ENCODE results near the gene LRP5.
"Not testable (repeated sequence)": the region's sequence is repeated elsewhere in the genome, so short reads cannot be mapped to it uniquely, and the experiment has no call there.

Gene LRP5

DNA sequence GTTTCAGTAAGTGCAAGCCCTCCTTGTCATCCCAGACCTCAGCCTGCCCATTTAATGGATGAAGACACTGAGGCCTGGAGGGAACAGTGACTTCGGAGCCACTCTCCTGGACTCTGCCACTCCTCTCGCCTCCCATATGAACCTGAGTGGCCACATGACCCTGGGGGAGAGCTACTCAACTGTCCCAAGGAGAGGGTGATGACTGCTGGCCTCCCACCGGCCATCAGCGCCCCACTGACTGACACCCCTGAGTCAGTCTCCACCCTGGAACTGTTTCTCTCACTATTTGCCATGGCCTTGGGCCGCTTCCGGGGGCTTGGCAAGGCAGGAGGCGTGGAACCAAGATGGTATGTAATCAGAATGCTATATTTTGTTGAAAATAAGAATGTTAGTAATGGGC lies 17.1 kb downstream of the LRP5 start:
- DNase-seq (ENCODE audit: low spot score), result no peak

DNA sequence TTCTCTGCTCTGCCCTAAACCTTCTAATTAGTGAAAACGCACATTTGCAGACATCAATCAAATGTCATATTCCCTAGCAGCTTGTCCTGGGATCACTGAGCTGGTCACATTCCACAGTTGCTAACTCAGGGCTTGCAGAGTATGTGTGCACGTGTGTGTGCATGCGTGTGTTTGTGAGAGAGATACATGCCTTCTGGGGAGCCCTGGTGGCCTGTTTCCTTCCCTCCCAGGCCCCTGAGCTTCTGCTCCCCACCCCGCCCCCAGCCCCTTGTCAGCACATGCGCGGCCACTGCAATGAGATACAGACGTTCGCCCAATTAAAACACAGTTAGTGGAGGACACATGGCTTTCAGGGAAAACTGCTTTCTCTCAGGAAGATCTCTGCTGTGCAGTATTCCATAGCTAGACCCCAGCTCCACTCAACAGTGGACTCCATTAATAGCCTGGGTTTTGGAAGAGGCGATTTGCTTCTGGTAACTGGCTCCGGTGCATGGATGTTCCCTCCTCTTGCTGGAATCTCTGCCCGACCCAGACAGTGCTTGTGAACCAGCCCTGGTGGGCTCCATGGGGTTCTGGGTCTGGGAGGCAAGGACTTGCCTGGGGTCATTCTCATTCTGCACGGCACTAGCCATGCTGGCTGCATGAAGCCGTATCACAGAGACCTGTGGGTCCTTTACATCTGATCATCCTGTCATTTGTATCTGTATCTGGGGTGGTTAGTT lies 17.7 kb downstream of the LRP5 start:
- no peak for DNase-seq (ENCODE audit: low spot score)

DNA sequence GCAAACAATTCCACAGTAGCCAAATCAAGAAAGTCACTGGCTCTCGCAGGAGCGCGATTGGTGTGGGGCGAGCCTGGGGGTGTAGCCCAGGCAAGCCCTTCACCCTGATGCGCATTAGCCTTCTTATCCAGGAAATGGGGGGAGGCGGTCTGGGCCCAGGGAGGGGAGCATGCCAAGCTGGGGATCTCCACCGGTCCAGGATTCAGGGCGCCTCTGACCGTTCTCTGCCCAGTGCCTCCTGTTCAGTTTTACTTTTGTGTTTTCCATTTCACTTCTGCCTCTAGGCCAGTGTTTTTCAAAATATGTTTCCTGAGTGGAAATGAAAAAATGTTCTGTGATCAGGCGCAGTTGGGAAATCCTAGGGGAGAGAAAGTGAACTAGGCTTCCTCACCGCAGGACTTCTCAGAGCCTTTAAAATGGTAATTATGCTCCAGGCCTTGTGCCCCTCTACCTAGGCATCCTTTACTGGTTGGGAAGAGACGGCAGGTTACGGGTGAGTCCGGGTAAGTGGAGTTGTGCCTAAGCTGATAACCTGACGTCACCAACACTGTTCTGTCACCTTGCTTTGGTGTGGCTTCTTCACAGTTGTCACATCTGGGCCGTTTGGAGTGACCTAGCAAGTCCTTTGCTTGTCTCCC lies 18.4 kb downstream of the LRP5 start:
- DNase-seq (ENCODE audit: low spot score), result no peak

DNA sequence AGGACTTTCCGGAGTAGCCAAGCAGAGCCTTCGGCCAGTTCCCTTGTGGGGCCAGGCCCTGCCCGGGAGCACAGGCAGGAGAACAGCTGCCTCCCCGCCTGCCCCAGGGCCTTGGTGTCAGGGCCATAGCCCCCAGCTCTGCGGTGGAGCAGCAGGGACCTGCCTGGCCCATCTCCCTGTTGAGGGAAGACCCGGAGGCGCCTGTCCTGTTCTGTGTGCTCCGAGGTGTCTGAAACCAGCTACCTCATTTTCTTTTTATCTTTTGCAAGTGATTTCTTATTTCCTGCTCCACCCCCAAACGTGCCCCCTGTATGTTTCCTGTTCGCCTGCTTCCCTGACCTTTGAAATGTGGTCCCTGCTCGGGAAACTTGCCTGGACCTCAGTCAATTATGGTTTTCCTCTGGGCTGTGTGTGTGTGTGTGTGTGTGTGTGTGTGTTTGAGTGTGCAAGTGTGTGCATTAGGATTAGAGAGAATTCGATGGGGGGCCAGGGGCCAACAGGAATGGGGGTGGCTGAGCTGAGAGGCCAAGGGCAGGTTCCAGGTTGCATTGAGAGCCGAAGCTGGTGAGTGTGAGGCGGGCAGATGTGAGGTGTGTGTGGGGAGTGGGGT lies 19.1 kb downstream of the LRP5 start:
- no peak for DNase-seq (ENCODE audit: low spot score)

DNA sequence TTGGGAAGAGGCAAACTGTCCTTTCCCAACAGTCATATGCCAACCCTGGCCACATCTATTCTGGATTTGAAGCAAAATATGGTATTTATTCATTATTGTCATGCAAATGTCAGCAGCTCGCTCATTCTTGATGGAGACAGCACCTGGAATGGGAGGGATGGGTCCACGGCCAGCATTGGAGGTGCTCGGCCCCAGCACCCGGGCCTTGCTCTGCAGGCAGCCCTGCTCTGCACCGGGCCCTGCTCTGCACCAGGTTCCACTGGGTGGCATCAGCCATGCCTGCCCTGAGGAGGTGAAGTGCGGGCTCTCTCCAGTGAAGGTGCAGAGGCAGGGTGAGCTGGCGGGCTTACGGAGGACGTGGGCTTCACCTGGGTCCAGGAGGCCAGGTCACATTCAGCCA lies 19.8 kb downstream of the LRP5 start:
- no peak for DNase-seq (ENCODE audit: low spot score)

DNA sequence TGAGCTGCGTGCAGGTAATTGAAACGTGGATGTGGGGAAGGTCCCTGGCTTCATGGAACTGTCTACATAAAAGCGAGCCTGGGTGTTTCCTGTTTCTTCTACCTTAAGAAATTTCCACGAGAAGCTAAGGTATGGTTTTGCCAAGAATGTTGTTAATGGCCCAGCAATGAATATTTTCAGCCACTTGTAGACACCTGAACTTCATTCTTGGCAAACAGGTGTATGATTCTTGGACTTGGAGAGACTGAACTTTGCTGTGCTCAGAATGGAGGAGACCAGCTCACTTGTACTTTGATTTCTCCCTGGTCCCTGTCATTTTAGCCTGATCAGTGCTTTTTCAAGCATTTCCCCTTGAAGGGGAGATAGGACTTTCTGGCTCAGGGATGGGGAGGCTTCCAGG lies 20.8 kb downstream of the LRP5 start:
- no peak for DNase-seq (ENCODE audit: low spot score)

DNA sequence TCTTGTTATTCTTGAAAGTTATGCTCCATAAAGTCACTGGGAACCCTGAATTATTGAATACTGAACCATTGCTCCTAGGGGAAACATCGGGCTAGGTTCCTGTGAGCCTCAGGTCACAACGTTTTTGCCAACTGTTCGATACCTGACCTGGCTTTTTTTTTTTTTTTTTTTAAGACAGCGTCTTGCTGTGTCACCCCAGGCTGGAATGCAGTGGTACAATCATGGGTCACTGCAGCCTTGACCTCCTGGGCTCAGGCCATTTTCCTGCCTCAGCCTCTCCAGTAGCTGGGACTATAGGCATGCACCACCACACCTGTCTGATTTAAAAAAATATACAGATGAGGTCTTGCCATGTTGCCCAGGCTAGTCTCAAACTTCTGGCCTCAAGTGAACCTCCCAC lies 22.5 kb downstream of the LRP5 start:
- DNase-seq (ENCODE audit: low spot score), result no peak

DNA sequence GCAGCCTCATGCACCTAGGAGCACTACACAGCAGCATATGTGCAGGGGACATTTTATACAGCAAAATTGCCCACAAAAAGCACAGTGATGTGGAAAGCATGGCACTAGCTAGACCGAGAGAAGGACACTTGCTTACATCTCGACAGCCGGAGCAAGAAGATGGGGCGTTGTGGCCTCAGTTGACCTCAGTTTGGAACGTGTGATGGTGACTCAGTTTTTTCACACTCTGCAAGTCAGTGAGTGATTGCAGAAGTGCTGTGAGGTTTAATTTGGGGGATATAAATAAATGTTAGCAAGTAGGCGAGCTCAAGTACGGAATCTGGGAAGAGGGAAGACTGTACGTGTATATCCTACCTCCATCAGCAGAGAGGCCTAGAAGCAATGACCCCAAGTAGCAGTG lies 23.3 kb downstream of the LRP5 start:
- no peak for DNase-seq (ENCODE audit: low spot score)

DNA sequence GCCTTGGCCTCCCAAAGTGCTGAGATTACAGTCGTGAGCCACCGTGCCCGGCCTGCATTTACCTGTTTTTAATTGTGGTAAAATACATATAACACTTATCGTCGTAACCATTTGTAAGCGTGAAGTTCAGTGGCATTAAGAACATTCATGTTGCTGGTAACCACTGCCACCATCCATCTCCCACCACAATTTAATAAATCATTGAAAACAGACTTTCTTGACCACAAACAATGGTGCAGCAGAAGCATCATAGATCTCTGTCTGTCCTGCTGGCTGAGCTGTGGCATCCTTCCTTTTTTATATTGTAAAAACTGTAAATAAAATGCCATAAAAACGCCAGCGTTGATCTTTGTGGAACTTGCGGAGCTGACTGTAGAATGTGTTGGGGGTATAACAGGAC lies 24.3 kb downstream of the LRP5 start:
- no peak for DNase-seq (ENCODE audit: low spot score)

DNA sequence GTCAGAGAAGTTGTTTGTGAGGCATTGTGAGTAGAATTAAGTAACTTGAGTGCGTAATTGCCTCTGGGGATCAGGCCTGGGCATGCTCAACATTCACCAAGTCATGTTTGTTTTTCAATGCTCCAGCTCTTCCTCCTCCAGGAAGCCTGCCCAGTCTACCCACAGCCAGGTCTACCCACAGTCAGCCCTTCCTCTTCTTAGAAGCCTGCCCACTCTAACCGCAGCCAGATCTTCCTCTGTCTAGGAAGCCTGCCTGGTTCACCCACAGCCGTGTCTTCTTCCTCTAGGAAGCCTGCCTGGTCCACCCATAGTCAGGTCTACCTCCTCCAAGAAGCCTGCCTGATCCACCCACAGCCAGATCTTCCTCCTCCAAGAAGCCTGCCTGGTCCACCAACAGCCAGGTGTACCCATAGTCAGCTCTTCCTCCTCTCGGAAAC lies 25.0 kb downstream of the LRP5 start:
- DNase-seq (ENCODE audit: low spot score), result no peak

DNA sequence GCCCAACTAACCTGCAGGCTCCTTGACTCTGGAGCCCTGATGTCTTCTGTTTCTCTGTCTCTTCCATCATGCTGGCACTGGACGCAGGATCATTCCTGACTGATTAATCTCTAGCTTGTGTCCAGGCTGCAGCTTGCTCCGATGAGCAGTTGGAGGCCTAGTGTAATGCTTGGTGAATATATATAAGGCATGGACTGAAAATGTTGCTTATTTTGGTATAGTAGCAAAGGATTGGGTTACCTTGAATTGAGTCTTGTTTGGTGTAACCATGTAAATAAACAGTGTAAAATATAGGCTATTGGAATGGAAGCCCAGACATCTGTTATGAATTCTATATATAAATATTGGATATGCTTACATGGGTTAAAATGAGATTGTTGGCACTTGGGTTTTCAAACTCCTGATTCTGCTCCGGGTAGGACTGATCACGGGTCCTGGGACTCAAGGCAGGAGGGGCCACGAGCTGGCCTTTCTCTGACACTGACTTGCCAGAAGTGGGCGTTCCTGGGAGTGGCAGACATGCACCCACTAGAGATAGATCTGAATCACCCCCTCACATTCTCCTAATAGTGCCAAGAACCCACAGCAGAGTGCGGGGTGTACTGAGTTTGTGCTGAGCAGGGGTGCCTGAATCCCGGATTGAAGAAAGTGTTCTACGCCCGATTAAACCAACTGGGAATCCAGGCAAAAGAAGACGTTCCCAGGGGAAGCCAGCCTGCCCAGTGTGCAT lies 25.8 kb downstream of the LRP5 start:
- DNase-seq (ENCODE audit: low spot score), result peak; percentile 66

DNA sequence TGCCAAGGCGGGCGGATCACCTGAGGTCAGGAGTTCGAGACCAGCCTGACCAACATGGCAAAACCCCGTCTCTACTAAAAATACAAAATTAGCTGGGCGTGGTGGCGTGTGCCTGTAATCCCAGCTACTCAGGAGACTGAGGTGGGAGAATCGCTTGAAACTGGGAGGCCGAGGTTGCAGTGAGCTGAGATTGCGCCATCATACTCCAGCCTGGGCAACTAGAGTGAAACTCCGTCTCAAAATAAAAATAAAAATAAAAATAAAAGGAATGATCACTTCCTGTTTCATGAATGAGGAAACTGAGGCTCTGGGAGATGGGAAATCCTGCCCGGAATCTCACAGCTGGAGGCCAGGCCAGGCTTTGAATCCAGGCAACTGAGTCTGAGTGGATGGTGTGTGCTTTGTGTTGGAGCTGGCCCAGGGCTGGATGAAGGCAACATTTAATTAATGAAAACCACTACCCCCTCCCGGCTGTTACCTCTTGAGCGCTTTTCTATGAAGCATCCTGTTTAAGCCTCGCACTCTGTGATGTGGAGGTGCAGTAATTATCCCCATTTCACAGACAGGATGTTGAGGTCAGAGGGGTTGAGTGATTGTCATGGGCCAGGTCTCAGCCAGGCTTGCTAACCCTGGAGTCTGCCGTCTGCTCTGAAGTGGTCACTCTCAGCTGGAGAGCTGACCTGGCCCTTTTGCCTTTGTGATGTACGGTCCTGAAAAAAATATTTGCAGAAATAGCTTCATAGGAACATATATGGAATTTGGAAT lies 27.8 kb downstream of the LRP5 start:
- no peak for DNase-seq (ENCODE audit: low spot score)

DNA sequence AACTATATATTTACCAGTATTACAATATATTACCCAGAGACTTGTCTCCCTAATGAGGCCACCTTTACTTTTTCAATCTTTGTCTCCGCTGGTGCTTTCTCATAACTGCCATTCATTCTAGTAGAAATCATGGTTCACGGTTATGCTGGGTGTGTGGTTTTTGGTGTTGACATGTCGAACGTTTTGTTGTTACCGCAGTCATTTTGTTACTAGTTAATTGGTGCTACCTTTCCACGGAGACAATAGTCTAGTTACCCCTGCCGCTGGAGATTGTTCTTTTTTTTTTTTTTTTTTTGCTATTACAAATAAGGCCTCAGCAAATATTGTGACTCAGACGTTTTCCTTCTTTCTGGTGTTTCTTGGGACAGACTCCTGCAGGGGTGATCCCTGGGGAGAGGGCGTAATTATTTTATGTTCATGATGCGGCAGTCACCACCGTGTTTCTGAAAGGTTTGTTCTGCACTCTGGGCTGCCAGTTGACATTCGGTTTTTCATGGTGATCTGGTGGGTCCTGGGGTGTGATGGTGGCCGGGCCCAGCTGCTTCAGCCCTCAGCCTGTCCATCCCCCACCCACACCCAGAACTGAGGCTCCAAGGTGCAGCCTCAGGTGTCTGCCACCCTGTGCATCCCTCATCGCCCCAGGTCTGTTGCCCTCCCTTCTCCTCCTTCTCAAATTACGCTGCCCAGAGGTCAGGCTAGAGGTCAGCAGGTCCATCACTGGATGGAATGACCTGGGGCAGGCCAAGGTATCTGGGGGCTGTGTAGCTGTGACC lies 28.6 kb downstream of the LRP5 start:
- DNase-seq (ENCODE audit: low spot score), result no peak

DNA sequence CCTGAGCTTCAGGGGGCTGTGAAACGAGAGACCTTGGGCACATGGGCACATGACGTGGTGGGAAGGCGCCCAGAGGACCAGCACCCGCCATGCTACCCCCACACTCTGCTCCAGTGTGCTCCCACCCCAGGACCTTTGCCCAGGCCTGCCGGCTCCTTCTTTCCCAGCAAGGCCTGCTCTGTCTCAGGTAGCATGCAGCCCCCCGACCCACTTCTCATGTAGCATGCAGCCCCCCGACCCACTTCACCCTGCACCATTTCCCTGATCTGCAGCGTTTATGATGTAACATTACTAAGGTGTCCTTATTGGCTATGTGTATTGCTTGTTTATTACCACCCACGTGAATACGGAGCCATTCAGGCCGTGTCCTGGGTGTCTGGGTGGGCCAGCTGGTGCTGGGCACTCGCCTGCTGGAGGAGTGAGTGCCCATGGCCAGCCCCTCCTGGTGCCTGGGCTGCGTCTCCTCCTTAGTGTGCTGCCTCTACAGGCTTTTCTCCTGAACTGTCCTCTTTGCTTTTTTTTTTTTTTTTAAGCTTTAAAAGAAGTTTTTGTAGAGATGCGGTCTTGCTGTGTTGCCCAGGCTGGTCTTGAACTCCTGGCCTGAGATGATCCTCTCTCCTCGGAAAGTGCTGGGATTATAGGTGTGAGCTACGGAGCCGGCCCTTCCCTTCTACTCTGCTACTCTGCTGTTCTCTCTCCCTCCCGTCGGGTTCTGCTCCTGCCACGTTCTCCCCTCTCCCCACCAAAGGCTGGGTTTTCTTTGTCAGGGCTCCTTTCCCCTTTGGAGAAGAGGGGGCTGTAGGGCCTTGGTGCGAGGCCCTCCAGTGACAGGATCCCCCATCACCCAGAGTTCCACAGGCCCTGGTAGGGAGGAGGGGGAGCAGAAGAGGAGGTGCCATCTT lies 29.4 kb downstream of the LRP5 start:
- DNase-seq (ENCODE audit: low spot score), result no peak

DNA sequence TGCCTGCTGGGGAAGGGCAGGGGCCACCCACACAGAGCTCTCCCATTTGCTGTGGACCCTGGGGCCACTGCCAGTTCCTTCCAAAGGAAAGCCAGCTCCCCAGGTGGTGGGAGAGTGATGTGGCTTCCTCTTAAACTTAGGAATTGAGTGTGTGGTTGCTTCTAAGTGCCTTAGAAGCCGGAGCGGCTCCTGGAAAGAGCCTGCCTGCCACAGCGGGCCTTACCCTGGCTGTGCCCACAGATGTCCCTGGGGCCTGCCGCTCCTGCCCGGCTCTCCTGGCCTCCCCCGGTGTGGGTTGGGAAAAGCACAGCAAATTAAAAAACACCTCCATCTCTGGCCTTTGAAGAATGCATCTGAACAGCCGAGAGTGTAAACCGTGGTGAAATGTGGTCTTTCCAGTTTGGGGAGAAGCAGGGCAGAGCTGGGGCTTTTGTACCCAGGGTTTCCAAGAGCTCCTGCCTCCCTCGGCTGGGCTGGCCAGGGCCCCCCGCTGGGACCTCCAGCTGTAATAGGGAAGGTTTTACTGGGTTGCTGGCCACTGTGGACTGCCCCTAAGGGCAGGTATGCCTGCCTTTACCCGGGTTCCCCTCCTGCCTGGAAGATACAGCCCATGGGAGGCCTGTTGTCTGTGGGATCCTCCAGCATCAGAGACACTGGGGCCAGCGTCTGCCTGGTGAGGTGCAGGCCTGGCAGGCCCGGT lies 30.2 kb downstream of the LRP5 start:
- DNase-seq (ENCODE audit: low spot score), result no peak

DNA sequence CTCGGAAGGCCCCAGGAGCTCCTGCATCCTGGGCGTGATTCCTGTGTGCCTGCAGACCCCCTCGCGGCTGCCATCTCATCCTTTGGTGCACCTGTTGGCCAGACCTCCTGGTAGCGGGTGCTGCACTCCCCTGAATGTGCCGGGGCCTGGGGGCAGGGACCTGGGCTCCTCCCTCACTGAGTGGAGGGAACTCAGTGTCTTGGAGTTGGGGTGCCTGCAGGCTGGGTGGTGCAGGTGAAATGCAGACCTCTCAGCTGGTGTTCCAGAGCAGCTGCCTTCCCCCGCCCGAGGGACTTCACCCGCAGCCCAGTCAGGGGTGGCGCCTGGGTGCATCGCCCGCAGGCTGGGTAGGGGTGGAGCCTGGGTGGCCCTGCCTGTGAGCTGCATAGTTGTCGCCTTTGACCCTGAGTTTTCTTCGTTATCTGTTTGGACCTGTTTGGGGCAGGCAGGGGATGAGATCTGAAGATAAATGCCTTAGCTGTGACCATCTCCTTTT lies 31.4 kb downstream of the LRP5 start:
- DNase-seq (ENCODE audit: low spot score), result no peak

DNA sequence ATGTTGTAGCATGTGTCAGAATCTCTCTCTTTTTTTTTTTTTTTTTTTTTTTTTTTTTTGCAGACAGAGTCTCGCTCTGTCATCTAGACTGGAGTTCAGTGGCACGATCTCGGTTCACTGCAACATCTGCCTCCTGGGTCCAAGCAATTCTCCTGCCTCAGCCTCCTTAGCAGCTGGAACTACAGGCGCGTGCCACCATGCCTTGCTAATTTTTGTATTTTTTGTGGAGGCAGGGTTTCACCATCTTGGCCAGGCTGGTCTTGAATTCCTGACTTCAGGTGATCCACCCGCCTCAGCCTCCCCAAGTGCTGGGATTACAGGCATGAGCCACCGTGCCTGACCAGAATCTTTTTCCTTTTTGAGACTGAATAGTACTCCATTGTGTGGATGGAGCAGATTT lies 32.4 kb downstream of the LRP5 start:
- not testable (repeated sequence) for DNase-seq (ENCODE audit: low spot score)

DNA sequence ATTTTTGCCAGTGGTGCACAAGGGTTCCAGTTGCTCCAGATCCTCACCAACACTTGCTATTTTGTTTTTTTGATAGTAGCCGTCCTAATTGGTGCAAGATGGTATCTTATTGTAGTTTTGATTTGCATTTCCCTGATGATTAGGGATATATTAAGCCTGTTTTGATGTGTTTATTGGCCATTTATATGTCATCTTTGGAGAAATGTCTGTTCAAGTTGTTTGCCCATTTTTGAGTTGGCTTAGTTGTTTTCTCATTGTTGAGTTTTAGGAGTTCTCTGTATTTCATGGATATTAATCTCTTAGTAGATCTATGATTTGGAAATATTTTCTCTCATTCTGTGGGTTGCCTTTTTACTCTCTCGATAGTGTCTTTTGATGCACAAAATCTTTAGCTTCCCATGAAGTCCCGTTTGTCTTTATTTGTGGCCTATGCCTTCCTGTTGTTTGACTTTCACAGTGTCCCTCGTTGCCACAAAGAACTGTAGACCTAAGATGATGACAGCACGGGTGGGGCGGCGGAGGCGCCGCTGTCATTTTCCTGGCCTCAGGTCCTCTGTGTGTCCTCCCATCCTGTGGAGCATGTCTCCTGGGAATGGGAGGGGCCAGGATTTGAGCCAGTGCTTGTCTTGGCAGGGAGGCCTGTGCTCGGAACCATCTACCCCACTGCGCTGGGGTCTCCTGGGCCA lies 33.5 kb downstream of the LRP5 start:
- DNase-seq (ENCODE audit: low spot score), result no peak

DNA sequence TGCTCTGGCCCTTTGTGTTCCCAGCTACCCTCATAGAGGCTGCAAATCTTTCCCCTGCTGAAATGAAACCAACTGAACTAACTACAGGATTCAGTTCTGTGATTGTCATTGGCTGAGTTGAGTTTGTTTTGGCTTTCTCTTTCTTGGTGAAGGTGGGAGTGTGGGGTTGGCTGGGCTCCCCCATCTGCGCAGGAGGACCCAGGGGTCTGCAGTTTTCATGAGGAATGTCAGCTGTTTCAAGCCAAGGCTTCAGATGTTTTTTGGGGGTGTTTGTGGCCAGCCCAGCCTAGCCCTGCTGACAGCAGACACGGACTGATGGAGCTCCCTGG lies 34.0 kb downstream of the LRP5 start:
- DNase-seq (ENCODE audit: low spot score), result no peak

All from D341Med (cell line).